HG03064 (cell line): ENCODE results near the gene HOXB7.

Experiments used
- ATAC-seq: cut with Tn5 transposase; IDR thresholded peaks from one replicate; pipeline ENCODE4 v1.9.1; 2021; ENCODE audit warnings: low read depth; ENCODE audit not compliant: unreplicated experiment

HOXB7 gene

GRCh38 chr17:48586355-48587258 lies 24.2 kb downstream of the HOXB7 start:
- no peak for ATAC-seq

- no peak for ATAC-seq
These were observed 26.5 kb downstream of the HOXB7 start for GRCh38 chr17:48584223-48584741.

- no peak for ATAC-seq
These were observed 27.1 kb downstream of the HOXB7 start for GRCh38 chr17:48583708-48584222.

DNA sequence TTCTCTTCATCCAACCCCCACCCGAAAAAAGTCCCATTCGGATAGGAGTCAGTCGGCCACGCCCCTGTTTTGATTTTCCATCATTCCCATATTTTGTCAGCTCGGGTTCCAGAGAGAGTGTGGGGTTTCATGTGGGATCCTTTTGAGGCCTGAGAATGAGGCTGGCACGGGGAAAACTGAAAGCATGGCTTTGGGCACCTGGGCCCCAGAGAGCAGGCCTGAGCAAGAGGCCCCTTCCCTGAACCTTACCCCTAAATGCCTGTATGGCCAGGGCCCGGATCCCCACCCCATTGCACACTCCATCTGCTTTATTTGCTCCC lies 28.1 kb downstream of the HOXB7 start:
- no peak for ATAC-seq

DNA sequence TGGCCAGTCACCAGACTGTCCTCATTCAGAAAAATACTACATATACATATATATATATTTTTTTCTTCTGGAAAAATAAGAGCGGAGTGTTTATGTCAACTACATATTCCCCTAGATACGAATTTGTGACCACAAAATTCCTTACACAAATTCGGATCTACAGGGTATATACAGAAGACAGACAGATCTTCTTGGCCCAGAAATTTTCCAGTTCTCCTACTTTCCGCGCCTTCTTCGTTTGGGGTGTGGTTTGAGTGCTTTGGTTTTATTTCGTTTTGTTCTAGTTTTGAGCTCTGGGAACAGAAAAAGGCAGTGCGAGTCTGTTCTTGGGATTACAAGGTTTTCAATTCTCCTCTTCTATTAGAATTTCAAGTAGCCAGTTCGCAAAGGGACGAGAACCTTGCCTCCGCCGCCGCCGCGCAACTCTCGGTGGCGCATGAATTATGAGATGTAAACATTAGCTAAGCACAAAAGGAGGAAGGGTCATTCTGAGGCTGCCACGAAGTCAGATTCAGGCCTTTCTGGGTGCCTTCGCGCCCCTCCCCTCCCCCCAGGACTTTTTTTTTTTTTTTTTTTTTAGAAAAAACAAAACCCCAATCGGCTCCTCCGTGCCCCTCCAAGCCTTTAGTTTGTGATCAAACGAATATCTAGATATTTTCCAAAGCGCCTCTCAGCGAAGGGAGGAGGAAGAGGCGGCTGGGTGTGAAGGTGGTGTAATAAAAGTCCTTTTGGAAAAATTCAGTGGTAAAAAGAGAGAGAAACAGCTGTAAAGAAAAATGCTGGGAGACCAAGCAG lies 30.9 kb downstream of the HOXB7 start:
- no peak for ATAC-seq

- no peak for ATAC-seq
These were observed 31.4 kb downstream of the HOXB7 start for GRCh38 chr17:48579471-48579759.

DNA sequence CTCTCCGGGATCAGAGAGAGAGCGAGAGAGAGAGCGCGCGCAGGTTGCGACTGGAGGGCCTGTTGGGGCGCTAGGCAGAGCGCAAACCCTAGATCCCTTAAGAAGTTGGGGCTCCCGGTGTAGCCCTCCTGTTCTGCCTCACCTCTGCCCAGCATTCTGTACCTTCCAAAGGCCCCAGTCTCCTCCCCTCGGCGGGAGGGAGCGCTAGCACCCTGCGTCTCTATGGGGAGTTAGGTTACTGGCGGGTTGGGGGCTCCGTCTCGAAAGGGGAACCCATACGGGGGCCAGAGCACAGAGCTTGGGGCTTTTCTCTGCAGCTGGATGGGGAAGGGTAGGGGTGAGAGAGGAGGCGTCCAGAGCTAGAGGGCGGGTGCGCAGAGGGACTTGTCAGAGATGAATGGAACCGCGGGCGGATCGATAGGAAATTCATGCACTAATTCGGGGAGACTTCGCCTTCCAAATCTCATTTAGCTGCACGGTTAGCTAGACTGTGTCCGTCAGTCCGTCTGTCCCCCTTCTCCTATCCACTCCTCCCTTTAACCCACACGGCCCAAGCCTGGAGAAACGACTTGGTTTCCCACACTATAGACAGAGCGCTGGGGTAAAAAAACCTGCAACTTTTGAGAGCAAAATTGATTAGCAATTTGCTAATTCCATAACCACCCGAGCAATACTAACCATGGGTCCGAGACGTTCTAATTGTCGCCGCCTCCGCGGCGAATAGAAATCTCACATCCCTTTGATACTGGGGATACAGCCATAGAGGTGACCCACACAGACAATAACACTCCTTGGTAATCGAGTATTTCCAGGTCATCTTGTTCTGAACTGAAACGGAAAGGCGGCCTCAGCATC lies 32.0 kb downstream of the HOXB7 start:
- ATAC-seq: no peak

DNA sequence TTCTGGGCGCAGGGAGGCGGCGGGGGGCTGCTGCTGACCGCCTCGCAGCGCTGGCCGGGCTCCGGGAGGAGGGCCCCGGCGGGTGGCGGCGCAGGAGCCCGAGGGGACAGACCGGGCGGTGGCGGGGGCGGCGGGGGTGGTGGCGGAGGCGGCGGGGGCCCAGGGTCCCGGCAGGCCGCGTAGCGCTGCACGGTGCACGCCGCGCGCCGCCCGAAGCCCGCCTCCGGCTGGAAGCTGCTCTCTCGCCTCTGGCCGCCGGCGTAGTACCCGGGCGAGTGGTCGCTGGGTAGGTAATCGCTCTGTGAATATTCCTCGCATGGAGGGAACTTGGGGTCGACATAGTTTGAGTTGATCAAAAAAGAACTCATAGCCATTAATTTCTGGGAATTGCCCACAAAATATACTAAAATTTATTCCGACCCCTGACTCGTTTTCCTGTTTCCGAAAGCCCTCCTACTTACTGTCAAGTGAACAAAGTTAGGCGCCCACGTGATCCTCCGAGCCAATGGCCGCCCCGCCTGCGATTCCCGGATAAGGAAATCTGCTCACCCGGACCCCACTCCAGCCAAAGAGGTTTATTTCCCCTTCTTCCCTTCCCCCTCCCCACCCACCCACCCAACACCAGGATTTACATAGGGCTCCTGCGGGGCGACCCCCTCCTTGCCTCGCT lies 32.7 kb downstream of the HOXB7 start, which contains the start of gene HOXB4:
Gene HOXB4 (minus strand): TSS at position 405 of the 670 bp plus-strand sequence. CDS start 31 bp downstream, at position 374.
- no peak for ATAC-seq

DNA sequence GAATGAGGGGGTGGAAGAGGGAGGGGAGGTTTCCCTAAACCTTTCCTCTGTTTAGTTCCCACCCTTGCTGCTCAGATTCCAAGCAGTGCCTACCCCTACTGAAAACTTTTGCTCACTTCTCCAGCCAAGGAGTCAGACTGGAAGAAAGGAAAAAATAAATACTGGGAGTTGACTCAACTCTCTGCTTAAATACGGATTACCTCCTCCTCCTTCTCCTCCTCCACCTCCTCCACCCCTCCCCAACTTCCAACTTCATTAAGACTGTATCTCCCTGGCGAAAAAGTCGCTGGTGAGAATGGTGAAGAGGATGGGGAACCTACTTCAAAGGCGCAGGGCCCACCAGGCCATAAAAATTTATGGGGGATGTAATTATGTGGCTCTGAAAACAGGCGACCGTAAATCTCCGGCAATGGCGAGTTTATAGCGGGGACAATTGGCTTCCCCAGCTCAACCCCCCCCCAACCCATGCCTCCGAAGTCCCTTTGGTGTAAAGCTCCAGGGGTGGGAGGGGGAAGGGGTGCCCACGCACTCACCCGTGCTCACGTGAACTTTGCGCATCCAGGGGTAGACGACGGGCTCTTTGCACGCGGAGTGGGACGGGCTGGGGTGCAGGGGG lies 33.4 kb downstream of the HOXB7 start:
- no peak for ATAC-seq

- ATAC-seq: no peak
These were observed 34.1 kb downstream of the HOXB7 start for GRCh38 chr17:48576479-48577309.

GRCh38 chr17:48575673-48576478 lies 34.9 kb downstream of the HOXB7 start:
- no peak for ATAC-seq

DNA sequence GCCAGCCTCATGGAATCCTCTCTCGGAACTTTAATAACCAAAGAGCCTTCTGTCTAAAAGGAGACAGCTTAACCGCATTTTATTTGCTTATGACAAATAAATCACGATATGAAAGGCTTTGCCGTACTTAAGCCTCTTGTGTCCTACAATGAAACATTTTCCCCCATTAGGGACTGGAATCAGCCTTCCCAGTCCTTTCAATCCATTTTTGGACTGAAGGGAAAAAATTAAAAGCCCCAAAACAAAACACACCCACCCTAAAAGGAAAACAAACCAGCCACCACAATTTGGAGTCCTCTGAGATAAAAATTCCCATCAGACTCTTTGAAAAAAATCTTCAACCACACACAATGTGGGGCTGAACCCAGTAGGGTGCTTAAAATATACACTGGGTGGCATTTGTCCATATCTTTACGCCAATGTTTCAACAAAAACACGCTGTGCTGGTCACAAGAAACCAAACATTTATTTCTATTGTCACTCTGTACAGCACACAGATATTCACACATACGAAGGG lies 35.7 kb downstream of the HOXB7 start:
- ATAC-seq: no peak

GRCh38 chr17:48574505-48575065 lies 36.2 kb downstream of the HOXB7 start:
- no peak for ATAC-seq

DNA sequence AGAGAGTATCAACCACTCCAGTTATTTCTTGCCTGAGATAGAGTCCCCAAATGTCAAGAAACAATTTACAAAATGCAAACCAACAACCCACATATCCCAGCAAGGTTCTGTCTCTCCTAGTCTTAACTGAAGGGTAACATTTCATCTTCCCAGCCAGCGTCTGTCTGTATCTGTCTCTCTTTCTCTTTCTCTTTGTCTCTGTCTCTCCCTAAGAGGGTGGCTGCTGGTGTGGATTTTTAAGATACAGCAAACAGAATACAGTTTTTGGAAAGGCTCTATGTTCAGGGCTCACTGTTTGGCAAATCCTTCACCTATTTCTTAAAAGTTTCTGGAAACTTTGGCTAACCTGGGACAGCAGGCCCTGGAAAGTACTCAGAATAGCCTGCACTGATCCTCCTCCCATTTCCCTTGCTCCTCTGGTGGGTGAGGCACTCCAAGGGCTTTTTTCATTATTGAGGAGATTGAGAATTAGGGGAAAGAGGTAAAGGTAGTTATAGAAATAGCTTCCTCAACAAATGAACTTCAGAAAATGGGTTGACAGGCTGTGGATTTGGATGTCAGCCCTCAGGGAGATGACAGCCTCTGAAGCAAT lies 38.9 kb downstream of the HOXB7 start:
- no peak for ATAC-seq

DNA sequence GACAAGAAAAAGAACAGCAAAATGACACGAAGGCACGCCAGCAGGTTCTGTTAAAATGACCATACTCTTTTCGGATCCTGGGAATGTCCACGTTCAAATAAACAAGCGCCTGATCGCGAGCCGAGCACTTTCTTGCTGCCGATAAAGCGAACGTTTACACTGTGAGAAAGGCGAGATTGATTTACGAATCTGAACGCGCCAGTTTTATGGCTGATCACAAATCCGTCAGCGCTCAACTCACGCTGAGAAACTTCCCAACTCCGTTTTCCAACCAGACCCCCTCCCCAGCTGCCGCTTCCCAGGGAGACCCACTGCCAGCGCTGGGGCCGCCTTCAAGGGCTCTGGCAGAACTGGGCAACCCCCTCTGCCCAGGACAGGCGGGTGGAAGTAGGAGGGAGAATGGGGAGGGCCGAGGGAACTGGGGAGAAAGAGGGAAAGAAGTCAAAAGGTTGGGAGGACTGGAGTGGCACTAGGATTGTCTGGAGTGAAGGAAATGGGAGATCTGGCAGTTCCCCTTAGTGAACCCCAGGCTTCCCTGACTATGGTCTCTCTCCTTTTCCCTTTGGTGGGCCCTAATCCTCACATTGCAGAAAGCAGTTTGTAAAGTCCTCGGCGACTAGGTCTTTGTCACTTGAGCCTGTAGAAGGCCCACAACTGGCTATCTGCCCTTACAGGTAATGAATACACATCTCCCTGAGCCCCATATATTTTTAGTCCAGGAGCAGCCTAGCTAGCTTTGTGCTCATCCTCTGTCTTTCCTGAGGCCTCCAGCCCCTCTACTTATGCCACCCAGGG lies 39.6 kb downstream of the HOXB7 start:
- ATAC-seq: no peak

GRCh38 chr17:48570325-48571023 lies 40.3 kb downstream of the HOXB7 start:
- no peak for ATAC-seq
